ENCODE data around the gene SOCS6. TPM values are rescaled to one million over a fixed set of nuclear protein-coding genes. Genes with fewer than 3 reads are reported as not detected.

The SOCS6 gene
- total and polyA plus RNA-seq, 2 of the 13 experiments (the other 11 are each of a cell fraction or from before 2014, with no cell fraction given) = 18.6 to 38.3 TPM

- TF ChIP-seq MZF1 (CRISPR knock-in tag; IDR thresholded peaks at IDR 0.05; ENCODE audit: borderline replicate concordance) (no peak), ZNF432 (CRISPR knock-in tag; IDR thresholded peaks at IDR 0.05; ENCODE audit: borderline replicate concordance) (no peak), NFIC (IDR thresholded peaks at IDR 0.05; ENCODE audit: low read length) (peak; percentile 36; the same call in 1 of the 2 replicates), ZBTB34 (CRISPR knock-in tag; IDR thresholded peaks at IDR 0.05) (peak; percentile 84; the same call in 1 of the 2 replicates), KAT2B (IDR thresholded peaks at IDR 0.05; ENCODE audit: borderline replicate concordance, low read depth, low read length) (no peak), ZBTB14 (CRISPR knock-in tag; IDR thresholded peaks at IDR 0.05) (no peak), ZNF746 (CRISPR knock-in tag; IDR thresholded peaks at IDR 0.05) (no peak), ZNF549 (CRISPR knock-in tag; IDR thresholded peaks at IDR 0.05) (no peak), GMEB1 (CRISPR knock-in tag; IDR thresholded peaks at IDR 0.05; ENCODE audit: borderline replicate concordance) (no peak), TEAD2 (CRISPR knock-in tag; IDR thresholded peaks at IDR 0.05) (no peak), ZBTB39 (CRISPR knock-in tag; IDR thresholded peaks at IDR 0.05) (no peak), ZNF883 (CRISPR knock-in tag; IDR thresholded peaks at IDR 0.05; ENCODE audit: not compliant biosample characterization) (no peak), ZNF12 (CRISPR knock-in tag; IDR thresholded peaks at IDR 0.05) (peak; percentile 43; the same call in 1 of the 2 replicates), ZNF317 (CRISPR knock-in tag; IDR thresholded peaks at IDR 0.05) (no peak), ZNF572 (CRISPR knock-in tag; IDR thresholded peaks at IDR 0.05) (no peak), CHD2 (IDR thresholded peaks at IDR 0.05; ENCODE audit: low read depth, low read length) (no peak), ZNF7 (CRISPR knock-in tag; IDR thresholded peaks at IDR 0.05) (no peak), ZNF768 (CRISPR knock-in tag; IDR thresholded peaks at IDR 0.05) (no peak), FOXK2 (IDR thresholded peaks at IDR 0.05) (0 out of 2 replicates have a peak, but pooled peaks have one; percentile 50), MNT (IDR thresholded peaks at IDR 0.05) (no peak), E2F1 (CRISPR knock-in tag; IDR thresholded peaks at IDR 0.05) (0 out of 2 replicates have a peak, but pooled peaks have one; percentile 23), ZNF460 (CRISPR knock-in tag; IDR thresholded peaks at IDR 0.05; ENCODE audit: borderline replicate concordance) (no peak), HNRNPK (IDR thresholded peaks at IDR 0.05; ENCODE audit: low read depth, low read length, poor library complexity, severe bottlenecking) (no peak)
These were observed 44.9 kb downstream of the SOCS6 start (continued) for GRCh38 chr18:70333757-70334156.

All from HepG2 (cell line).